NCI-H460 (cell line): ENCODE results near the gene SYT13. TPM values are rescaled to one million over a fixed set of nuclear protein-coding genes. Genes with fewer than 3 reads are reported as not detected.

Experiments
- DNase-seq: peaks from one replicate; pipeline ENCODE4 v3.0.0-alpha.2; 2016; ENCODE audit warnings: low read depth; ENCODE audit errors: extremely low read depth
- total RNA-seq: library from RNA; depleted of rRNA; stranded (reverse); fragments of >200 nt; shearing (Covaris generic); gene quantifications from 2 replicates; pipeline ENCODE4 v1.2.3, GENCODE V29; 2014

The SYT13 gene
- total RNA-seq, 1 experiment from 2014 or later = not detected

DNA sequence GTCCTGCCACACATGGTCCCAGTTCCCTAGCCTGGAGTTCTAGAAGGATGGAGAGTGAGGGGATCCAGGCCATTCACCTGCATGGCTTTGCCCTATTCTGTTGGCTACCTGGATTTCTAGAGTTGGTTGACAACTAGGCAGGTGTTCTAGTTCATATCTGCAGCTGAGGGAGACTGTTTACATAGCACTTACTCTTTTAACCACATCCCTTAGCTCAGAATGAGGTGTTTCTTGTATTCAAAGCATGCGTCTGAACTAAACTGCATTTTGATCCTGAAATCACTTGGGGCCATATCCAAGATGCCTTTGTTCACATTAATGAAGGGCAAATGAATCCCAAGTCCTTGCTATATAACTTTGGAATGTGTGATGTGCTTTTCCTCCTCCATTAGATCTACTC is 60.9 kb downstream of the SYT13 start:
- no peak for DNase-seq

DNA sequence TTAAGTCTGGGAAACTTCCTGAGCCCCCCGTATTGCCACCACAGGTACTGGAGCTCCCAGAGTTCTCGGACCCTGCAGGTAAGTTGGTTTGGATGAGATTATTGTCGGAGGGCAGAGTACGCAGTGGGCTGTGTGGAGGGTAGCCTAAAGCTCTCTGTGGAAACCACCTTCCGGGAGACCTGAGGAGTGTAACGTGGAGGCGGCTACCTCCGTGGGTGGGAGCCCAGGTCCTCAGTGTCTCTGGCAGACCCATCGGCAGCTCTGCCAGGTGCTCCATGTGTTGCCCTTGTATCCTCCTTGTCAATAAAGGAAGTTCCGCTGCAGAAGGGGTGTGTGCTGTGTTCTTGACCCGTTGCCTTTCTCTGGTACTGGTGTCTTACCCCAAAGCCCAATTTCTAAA is 61.4 kb downstream of the SYT13 start:
- DNase-seq = no peak

DNA sequence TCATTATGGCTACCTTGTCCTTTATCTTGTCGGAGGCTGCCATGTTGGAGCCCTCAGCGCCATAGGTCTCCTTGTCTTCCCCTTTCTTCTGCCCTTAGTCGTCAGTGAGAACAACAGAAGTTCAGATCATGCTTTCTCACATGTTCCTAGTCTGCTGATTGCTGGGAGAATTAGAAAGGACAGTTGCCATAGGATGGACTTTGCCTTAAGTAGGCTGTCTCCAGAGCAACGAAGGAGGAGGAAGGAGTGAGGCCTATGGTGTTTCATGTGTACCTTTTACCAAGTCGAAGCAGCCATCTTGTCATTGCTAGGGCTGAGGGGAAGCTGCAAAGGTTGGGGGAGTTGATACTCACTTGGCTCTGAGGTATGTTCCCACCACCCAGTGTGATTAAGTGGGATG is 62.6 kb downstream of the SYT13 start:
- no peak for DNase-seq

DNA sequence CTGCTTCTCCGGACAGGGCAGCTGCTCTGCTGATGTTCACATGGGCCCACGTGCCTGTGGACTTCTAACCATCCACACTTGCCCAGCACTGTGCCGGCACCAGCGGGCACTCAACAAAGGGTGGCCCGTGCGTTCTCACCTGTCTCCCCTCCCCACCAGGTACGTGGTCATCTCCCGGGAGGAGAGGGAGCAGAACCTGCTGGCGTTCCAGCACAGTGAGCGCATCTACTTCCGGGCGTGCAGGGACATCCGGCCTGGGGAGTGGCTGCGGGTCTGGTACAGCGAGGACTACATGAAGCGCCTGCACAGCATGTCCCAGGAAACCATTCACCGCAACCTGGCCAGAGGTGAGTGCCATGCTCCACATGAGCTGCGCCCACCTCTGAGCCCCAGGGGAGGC is 66.7 kb downstream of the SYT13 start:
- DNase-seq = no peak

DNA sequence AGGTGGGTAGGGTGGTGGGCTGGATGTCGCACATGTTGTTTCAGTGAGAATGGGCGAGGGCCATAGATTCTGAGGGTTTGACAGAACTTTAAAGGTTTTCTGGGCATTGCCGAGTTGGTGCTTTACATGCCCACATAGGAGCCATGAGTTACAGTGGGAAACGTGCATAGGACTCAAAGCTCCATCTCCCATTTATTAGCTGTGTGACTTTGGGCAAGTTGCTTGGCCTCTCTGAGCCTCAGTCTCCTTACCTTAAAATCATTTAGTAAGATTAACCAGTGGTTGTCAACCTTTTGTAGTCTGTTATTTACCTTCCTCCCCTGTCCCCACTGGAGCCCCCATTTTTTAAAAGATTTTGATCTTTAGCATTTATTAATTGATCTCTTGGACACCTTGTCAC is 67.4 kb downstream of the SYT13 start:
- no peak for DNase-seq

DNA sequence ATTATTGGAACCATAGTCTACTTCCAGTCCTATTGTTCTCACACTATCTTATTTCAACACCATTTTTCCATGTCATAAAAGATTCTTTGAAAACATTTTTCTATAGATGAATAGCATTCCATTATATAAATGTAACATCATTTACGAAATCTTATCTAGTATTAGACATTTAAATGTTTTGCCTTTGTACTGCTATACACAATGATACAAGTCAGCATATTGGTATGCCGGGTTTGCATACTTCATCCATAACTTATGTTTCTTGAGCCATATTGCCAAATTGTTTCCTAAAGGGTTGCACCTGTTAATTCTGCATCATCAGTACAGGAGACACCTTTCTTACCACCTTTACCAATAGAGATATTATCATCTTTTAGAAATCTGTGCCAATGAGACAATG is 68.2 kb downstream of the SYT13 start:
- no peak for DNase-seq

DNA sequence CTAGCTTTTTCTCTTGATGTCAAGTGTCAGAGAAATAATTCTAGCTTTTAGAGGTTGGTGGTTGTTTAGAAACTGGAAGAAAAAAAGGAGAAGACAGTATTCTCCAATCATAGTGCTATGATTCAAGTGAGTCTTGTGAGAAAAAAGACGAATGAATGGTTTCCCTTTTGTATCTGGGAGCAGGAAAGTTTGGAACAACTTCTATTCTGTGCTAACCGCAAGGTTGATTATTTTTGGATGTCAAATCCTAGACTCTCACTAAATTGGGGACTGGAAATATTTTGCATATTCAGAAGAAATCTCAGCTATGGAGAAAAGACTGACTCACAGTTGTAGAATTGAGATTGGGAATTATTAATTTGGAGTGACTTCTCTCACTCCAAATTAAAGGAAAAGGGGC is 69.2 kb downstream of the SYT13 start:
- no peak for DNase-seq

DNA sequence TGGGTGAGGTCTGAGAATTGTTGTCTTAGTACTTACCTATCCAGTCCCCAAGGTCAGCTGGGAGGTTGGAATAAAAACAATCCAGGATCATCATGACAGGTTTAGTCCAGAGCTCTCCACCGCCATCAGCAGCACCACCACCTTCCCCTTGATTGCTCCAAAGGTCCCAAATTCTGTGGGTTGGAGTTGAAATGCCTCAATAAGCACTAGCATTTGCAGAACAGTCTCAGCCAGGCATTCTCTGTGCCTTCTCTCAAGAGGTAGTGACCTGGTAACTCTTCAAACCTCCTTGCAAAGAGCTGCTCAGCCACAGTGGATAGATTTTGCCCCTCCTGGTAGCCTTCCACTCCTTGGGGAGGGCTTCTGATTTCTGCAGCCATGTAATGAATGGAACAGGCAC is 70.1 kb downstream of the SYT13 start:
- DNase-seq = no peak

DNA sequence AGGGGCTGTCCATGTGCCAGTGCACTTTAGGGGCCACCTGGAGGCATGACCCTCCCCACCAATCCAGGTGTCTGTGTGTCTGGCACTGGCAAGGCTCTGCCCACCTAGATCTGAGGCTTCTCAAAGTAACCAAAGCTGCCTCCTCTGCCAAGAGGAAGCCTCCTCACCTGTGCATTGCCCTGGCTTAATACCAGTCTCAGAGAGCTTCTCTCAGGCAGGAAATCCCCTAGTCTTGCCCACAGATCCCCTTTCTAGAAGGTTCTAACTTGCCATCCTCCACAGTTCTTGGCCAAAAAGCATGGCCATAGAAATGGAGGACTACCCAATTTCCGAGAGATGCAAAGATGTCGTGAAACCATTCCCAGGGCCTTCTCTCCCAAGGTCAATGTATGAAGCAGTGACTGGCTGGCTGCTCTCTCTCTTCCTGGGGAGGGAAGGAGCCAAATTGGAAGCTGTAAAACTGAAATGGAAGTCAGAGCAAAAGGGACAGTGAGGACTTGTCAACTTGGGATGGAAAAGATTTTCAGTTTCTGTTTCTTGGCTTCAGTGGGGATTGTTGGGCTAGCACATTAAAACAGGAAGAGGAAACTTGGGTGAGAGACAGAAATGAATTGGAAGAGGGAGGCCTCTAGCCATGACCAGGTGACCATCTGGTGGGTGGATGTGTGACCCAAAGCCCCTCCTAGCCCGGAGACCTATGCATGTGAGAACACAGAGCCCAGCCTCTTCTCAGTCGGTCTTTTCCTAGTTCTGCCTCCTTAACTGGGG is 70.9 kb downstream of the SYT13 start:
- DNase-seq = no peak

DNA sequence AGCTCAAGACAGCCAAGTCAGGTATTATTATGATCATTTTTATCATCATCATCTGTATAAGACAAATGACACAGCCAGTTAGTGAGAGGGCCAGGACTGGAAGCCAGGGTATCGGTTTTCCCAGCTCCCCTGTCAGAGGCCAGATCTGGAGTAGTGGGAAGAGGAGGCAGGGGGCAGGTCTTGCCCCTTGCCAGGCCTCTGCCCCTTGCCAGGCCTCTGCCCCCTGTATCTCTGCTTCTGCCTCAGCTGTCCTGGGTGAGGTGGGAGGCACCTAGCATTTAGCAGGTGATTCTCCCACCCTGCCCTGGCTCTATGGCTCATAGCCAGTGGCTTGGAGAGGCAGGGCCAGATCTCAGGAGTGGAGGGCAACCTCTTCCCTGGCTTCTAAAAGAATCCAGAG is 72.4 kb downstream of the SYT13 start:
- DNase-seq = no peak

DNA sequence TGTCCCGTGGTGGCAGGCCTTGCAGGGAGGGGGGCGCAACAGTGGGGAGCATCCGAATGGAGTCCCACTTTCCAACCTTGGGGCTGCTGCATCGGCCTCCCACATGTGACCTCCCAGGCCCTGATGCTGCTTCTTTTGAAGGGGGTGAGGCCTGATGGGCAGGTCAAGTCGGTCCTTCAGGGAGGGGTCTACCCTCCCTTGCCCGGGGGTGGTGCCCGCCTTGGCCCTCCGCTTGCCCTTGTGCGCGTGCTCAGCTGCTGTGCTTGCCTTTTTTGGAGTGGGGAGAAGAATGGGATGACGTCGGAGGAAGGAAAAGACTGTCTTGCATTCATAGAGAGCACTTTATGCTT is 72.8 kb downstream of the SYT13 start:
- no peak for DNase-seq

DNA sequence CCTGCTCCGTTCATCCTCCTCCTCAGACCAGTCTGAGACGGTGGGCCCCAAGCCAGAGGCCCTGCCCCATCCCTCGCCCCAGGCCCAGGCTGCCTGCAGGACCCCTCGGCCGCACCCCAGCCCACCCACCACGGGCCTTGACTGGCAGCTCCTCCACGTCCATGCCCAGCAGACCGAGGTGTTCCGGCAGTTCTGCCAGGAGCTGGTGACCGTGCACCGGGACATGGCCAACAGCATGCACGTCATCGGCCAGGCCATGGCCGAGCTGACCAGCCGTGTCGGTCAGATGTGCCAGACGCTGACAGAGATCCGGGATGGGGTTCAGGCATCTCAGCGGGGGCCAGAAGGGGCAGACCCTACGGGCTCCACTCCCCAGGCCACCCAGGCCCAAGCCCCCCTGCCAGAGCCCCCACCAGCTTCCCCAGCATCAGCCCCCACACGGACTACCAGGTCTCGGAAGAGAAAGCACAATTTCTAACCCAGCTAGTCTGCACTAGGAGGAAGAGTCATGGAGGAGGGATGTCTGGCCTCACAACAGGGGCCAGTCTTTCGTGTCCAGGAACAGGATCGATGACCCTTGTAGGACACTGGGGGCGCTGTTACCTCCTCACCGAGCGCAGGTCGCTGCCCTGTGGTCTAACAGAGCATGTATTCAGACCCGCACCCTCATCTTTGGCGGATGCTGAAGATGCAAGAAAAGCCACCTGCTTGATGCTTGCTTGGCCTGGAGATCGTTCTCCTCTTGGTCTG is 73.4 kb downstream of the SYT13 start:
- no peak for DNase-seq

DNA sequence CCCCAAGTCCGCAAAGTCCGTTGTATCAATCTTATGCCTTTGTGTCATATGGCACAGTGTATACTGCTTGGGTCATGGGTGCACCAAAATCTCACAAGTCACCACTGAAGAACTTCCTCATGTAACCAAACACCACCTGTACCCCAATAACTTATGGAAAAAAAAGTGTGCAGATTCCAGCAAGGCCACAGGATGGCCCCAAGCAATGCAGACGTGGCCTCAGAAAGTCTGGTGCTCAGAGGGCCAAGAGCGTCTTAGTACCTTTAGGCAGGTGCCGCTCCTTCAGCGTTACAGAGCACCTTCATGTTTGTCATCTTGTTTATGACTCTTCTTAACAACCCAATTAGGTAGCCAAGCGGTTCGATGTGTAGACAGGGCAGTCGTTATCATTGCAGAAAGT is 74.4 kb downstream of the SYT13 start:
- DNase-seq = no peak

DNA sequence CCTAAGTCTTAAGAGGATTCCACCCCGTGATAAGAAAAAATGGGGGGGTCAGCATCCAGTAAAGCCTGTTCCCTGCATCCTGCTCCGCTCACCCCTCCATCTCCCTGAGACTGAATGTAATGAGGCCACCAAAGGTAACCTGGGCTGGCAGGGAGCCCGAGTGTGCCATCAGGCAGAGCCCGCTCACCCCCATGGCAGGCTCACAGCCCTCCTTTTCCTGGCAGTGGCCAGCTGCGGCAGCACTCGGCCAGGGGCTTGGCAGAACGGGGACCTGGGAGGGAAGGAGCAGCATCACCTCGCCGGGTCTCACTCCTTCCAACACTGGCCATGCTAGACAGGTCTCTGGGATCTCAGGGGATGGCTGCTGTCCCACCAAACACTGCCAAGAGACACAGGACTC is 75.3 kb downstream of the SYT13 start:
- DNase-seq = no peak

DNA sequence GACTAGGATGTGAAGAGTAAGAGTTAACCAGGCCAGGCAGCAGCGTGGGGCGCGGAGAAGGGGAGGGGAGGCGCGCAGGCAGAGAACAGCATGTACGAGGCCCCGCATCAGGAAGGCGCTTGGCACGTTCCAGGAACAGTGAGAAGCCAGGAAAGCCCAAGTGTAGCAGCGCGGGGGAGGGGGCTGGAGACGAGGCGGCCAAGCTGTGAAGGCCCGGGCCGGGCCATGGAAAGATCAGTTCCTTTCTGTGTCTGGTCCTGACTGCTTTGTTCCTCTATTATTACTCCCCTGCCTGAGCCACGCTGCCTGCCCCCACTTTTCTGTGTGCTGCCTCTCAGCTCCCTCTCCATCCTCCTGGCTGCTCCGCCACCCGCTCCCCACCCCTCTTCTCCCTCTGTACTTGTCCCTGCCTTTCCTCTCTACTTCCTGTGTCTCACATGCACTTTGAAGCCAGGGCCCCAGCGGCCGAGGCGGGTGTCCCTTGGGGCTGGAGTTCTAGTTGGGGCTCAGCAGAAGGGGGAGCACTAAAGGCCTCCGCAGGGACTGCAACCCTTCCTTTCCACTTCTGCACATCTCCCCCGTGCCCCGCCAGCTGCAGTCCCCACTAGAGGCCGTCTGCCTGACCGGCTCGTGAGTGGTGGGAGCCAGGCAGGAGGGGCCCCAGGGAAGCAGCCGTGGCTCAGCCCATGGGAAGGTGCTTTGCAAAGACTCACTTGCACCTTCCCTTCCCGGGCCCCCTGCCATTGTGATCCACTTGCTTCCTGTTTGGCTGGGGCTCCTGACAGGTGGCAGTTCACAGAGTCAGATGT is 76.0 kb downstream of the SYT13 start:
- DNase-seq = no peak

DNA sequence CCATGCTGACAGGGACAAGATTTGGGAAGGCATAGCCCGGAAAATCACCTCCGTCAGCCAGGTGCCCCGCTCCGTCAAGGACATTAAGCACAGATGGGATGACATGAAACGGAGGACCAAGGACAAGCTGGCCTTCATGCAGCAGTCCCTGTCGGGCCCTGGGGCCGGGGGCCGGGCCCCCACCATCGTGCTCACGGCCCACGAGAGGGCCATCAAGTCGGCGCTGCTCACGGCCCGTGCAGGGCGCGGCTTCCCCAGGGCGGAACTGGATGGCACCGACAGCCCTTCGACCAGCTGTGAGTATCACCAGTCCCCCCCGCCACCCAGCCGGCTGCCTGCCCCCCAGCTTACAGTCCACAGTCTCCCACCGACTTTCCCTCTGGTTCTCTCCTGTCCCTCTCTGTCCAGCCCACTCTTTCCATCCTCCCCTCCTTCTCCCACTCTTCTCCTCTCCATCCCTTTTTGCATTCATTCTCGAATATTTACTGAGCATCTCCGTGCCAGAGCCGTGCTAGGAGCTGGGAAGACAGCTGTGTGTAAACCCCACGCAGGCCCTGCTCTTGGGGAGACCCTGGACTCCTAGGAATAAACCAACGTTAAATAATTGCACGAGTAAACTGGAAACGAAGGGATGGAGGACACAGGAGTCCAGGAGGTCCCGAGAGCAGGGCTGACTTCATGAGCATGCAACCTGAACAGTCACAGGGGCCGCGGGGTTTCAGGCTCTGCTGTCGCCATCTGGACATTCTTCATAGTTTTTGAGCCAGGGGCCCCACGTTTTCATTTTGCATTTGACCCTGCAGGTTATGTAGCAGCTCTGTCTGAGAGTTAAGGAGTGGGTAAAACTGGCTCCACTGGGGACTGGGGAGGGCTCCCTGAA is 76.9 kb downstream of the SYT13 start:
- no peak for DNase-seq

DNA sequence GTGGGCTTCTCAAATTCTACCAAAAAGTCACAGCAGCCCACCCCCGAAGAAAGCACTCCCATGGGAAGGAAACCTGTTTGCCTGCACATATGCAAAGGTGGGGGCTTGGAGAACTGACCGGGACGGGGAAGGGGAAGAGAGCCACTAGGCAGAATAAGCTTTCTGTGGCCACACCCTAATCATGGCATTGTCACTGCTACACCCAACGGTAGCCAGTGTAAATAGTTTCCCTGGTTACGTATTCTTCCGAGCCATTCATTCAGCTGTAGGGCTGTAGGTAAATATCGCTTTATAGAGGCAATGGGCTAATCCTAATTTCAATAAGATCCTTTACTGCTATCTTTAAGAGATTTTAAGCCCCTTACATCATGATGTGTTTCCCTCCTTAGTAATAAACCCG is 78.0 kb downstream of the SYT13 start:
- DNase-seq = no peak

DNA sequence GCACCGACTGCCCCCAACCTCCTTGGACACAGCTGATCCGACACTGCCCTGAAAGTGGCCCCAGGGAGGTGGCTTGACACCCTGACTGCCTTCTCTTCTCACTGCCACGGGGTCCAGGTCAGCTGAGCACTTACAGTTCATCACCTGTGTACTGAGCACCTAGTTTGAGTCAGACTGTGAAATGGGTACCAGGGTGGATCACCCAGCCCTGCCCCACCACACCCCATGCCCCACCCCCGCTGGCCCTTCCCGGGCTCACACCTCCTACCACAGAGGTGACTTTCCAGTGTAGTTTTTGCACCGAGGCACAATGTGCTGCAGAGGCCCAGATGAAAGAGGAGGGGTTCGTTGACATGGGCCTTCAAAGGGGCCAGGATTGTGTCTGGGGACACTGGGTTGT is 80.2 kb downstream of the SYT13 start:
- DNase-seq = no peak

DNA sequence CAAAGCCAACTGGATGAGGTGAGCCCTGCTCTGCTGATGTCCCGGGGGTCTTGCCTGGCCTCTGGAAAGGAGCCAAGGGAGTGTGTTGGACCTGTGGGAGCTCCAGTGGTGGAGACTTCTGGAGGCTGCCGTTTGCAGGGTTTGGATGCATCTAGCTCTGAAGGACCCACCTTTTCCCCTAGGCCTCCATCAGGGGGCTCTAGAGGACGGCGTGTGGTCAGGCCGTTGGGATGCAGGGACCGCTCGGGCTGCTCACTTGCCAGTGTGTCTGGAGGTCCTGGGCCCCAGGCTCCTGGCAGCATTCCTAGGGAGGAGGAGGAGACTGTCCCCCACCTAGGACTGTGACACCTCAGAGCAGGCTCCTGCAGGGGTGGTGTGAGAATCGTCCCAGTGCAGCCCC is 81.4 kb downstream of the SYT13 start:
- no peak for DNase-seq

DNA sequence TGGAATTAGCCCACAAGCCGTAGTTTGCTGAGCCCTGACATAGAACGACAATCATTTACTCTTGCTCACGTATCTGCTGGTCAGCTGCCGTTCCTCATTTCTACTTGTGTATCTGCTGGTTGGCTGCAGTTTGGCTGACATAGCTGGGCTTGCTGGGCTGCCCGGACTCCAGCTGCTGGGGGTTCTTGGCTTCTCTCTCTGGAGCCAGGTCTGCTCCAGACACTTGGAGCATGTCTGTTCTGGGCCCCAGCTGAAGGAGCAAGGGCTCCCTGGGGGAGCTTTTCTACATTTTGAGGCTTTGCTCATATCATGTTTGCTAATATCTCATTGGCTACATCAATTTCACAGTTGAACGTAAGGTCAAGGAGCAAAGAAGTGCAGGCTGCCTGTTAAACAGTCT is 92.4 kb downstream of the SYT13 start:
- DNase-seq = no peak
